A673 (cell line): ENCODE results near the gene KXD1. TPM values are rescaled to one million over a fixed set of nuclear protein-coding genes. Genes with fewer than 3 reads are reported as not detected.

Experiments used
- BruUV-seq: library from RNA; stranded (reverse); fragments of 400-500 nt; replicated peaks from 2 replicates; lab custom pipeline; 2021; lab: Mats Ljungman, UMichigan
- CTCF ChIA-PET: fragments of 300-600 bp; sonication (Branson Sonifier 250); formaldehyde crosslinking; loops from one replicate; lab custom pipeline; 2022; ENCODE audit warnings: antibody characterized with exemption; lab: Charles Lee
- POLR2A ChIA-PET: fragments of 300-600 bp; sonication (Branson Sonifier 250); formaldehyde crosslinking; loops from one replicate; lab custom pipeline; 2022; ENCODE audit warnings: antibody characterized with exemption; ENCODE audit not compliant: low non-redundant PET; lab: Charles Lee
- DNase-seq: peaks from one replicate; pipeline ENCODE4 v3.0.0-alpha.2; 2015; ENCODE audit warnings: low spot score
- H3K27ac ChIP-seq: fragments of 200-600 bp; sonication (generic); 2 replicates; pipeline ENCODE4 v1.5.1; 2016; ENCODE audit warnings: mixed run types, low read depth, mild to moderate bottlenecking, mixed read lengths, antibody characterized with exemption, low read length; ENCODE audit not compliant: poor library complexity, severe bottlenecking
- H3K27me3 ChIP-seq: fragments of 200-600 bp; sonication (generic); replicated peaks from 2 replicates; pipeline ENCODE4 v1.6.1; 2017; ENCODE audit warnings: mixed run types, low read depth, mild to moderate bottlenecking, mixed read lengths, antibody characterized with exemption, low read length; ENCODE audit not compliant: insufficient read depth, poor library complexity
- H3K36me3 ChIP-seq: fragments of 200-600 bp; sonication (generic); 2 replicates; pipeline ENCODE4 v1.6.1; 2016; ENCODE audit warnings: mixed run types, mild to moderate bottlenecking, mixed read lengths, antibody characterized with exemption, low read length; ENCODE audit not compliant: insufficient read depth, poor library complexity, severe bottlenecking
- H3K4me1 ChIP-seq: fragments of 200-600 bp; sonication (generic); 2 replicates; pipeline ENCODE4 v1.6.1; 2017; ENCODE audit warnings: mixed run types, mild to moderate bottlenecking, mixed read lengths, antibody characterized with exemption, low read length; ENCODE audit not compliant: insufficient read depth, poor library complexity, severe bottlenecking
- H3K4me3 ChIP-seq: fragments of 200-600 bp; sonication (generic); 2 replicates; pipeline ENCODE4 v1.5.1; 2016; ENCODE audit warnings: low read depth, mixed run types, mild to moderate bottlenecking, mixed read lengths, low read length; ENCODE audit not compliant: poor library complexity, severe bottlenecking
- H3K9me3 ChIP-seq: fragments of 200-600 bp; sonication (generic); 2 replicates; pipeline ENCODE4 v1.6.1; 2016; ENCODE audit warnings: mixed run types, low read depth, mild to moderate bottlenecking, mixed read lengths, antibody characterized with exemption, low read length; ENCODE audit not compliant: poor library complexity, severe bottlenecking
- CTCF ChIP-seq: fragments of 300-800, 200-600 bp; sonication (generic); conservative IDR thresholded peaks from 2 replicates; pipeline ENCODE4 v1.5.1; 2017; ENCODE audit warnings: low read depth, mild to moderate bottlenecking, antibody characterized with exemption, low read length, moderate library complexity, mixed read lengths
- EZH2 ChIP-seq: fragments of 200-600 bp; sonication (generic); IDR thresholded peaks from 2 replicates; pipeline ENCODE4 v1.6.1; 2017; ENCODE audit warnings: borderline replicate concordance, low read depth, mild to moderate bottlenecking, mixed read lengths, antibody characterized with exemption, low read length; ENCODE audit not compliant: poor library complexity, severe bottlenecking
- intact Hi-C: fragments of 100-400 bp; cut with micrococcal nuclease; formaldehyde crosslinking; loops from one replicate; pipeline ENCODE4 v1.10.0; 2022; ENCODE audit not compliant: unreplicated experiment
- total RNA-seq: library from RNA; stranded (reverse); gene quantifications from 2 replicates; pipeline ENCODE4 v1.2.3, GENCODE V29; 2021

Gene KXD1
- total RNA-seq, 1 experiment from 2014 or later, result 111 TPM

GRCh38 chr19:18574691-18575291 is 17.1 kb downstream of the KXD1 start:
- Histone ChIP-seq H3K36me3 (peaks cover 50% of the 10 kb centered on the region), H3K27me3 (no peaks in the 10 kb centered on the region), H3K27ac (no peak overlapping the region), H3K4me1 (peaks cover 13% of the 10 kb centered on the region), H3K9me3 (no peaks in the 10 kb centered on the region), H3K4me3 (no peak overlapping the region)
- TF ChIP-seq CTCF (no peak), EZH2 (no peak)
- ChIA-PET CTCF (no interaction called here), POLR2A (no interaction called here)
- BruUV-seq, result no TSS peak
- intact Hi-C loops, result no loop called here
- DNase-seq, result no peak

- Histone ChIP-seq H3K4me1 (peaks cover 13% of the 10 kb centered on the region), H3K4me3 (no peak overlapping the region), H3K36me3 (peaks cover 47% of the 10 kb centered on the region), H3K27ac (no peak overlapping the region), H3K9me3 (no peaks in the 10 kb centered on the region), H3K27me3 (no peaks in the 10 kb centered on the region)
- ChIA-PET CTCF (no interaction called here), POLR2A (interaction anchor here (0.6 kb wide), 1 partner anchor 139 kb away, joined by 3 read pairs; no protein-coding TSS in a partner anchor)
- DNase-seq, result no peak
- intact Hi-C loops, result no loop called here
- TF ChIP-seq EZH2, result no peak
- TF ChIP-seq CTCF, result no peak
- no TSS peak for BruUV-seq
Observed at GRCh38 chr19:18576383-18576782, 18.7 kb downstream of the KXD1 start.

GRCh38 chr19:18577365-18577914 is 19.8 kb downstream of the KXD1 start:
- H3K4me3 ChIP-seq, result no peak overlapping the region
- no peaks in the 10 kb centered on the region for H3K27me3 ChIP-seq
- DNase-seq, result no peak
- H3K27ac ChIP-seq, result peak overlapping the region; percentile 23
- H3K4me1 ChIP-seq, result peaks cover 12% of the 10 kb centered on the region
- POLR2A ChIA-PET, result no interaction called here
- intact Hi-C loops, result no loop called here
- H3K9me3 ChIP-seq, result no peaks in the 10 kb centered on the region
- TF ChIP-seq CTCF (no peak), EZH2 (no peak)
- CTCF ChIA-PET, result no interaction called here
- BruUV-seq, result no TSS peak
- H3K36me3 ChIP-seq, result peaks cover 47% of the 10 kb centered on the region
